HEK293 (cell line): ENCODE results near the gene STOML1.

Experiments used
- CTCF ChIA-PET: fragments of 350-600 bp; formaldehyde crosslinking; extraction: SDS; loops from one replicate; lab custom pipeline; 2021; ENCODE audit warnings: antibody characterized with exemption; lab: Yijun Ruan, JAX
- POLR2A ChIA-PET: fragments of 300-600 bp; formaldehyde crosslinking; extraction: SDS; loops from one replicate; lab custom pipeline; 2020; ENCODE audit warnings: antibody characterized with exemption, inconsistent platforms; lab: Yijun Ruan, JAX
- H3K27ac ChIP-seq: fragments of 200-500 bp; sonication (Bioruptor generic); 2 replicates; pipeline ENCODE4 v1.5.1; 2014; ENCODE audit warnings: low read depth, low read length, control low read depth, inconsistent platforms; ENCODE audit errors: extremely low read depth
- H3K36me3 ChIP-seq, 2 experiments: fragments of 200-500 bp in 1 of 2; sonication (Bioruptor generic) in 1 of 2; 1 replicate in 1 of 2; 2 replicates in 1 of 2; pipeline ENCODE4 v1.5.1; 2014 to 2017; ENCODE audit warnings: inconsistent platforms in 2 of 2, low read length in 2 of 2; ENCODE audit not compliant: control insufficient read depth in 2 of 2, insufficient read depth in 1 of 2
- H3K4me1 ChIP-seq: fragments of 200-500 bp; sonication (Bioruptor generic); 2 replicates; pipeline ENCODE4 v1.5.1; 2014; ENCODE audit warnings: mild to moderate bottlenecking, low read length, inconsistent platforms; ENCODE audit not compliant: control insufficient read depth, insufficient read depth
- H3K4me3 ChIP-seq: 2 replicates; pipeline ENCODE4 v1.5.1; 2011; ENCODE audit warnings: low read depth, mild to moderate bottlenecking, control low read depth, low read length, moderate library complexity
- H3K9me3 ChIP-seq: fragments of 200-500 bp; sonication (Bioruptor generic); 2 replicates; pipeline ENCODE4 v1.5.1; 2014; ENCODE audit warnings: low read depth, low read length, inconsistent platforms; ENCODE audit not compliant: control insufficient read depth, insufficient read depth
- AEBP2 ChIP-seq: fragments of 450-650 bp; formaldehyde crosslinking; IDR thresholded peaks from 2 replicates; pipeline ENCODE4 v1.5.1; 2016; ENCODE audit warnings: missing biosample characterization, missing genetic modification characterization, borderline replicate concordance
- CTCF ChIP-seq: fragments of 450-650 bp; formaldehyde crosslinking; IDR thresholded peaks from 2 replicates; pipeline ENCODE4 v1.5.1; 2016; ENCODE audit warnings: missing biosample characterization, missing genetic modification characterization
- GFI1B ChIP-seq: fragments of 450-650 bp; formaldehyde crosslinking; IDR thresholded peaks from 2 replicates; pipeline ENCODE4 v1.5.1; 2016; ENCODE audit warnings: missing biosample characterization, missing genetic modification characterization
- MZF1 ChIP-seq: fragments of 450-650 bp; formaldehyde crosslinking; IDR thresholded peaks from 2 replicates; pipeline ENCODE4 v1.5.1; 2017; ENCODE audit warnings: missing biosample characterization, missing genetic modification characterization, borderline replicate concordance
- PATZ1 ChIP-seq: fragments of 450-650 bp; formaldehyde crosslinking; IDR thresholded peaks from 2 replicates; pipeline ENCODE4 v1.5.1; 2016; ENCODE audit warnings: missing biosample characterization, missing genetic modification characterization
- SP3 ChIP-seq: fragments of 450-650 bp; formaldehyde crosslinking; IDR thresholded peaks from 2 replicates; pipeline ENCODE4 v1.5.1; 2016; ENCODE audit warnings: missing biosample characterization, missing genetic modification characterization
- SP7 ChIP-seq: fragments of 450-650 bp; formaldehyde crosslinking; IDR thresholded peaks from 2 replicates; pipeline ENCODE4 v1.5.1; 2016; ENCODE audit warnings: missing biosample characterization, missing genetic modification characterization
- WT1 ChIP-seq: fragments of 450-650 bp; formaldehyde crosslinking; IDR thresholded peaks from 2 replicates; pipeline ENCODE4 v1.5.1; 2016; ENCODE audit warnings: missing biosample characterization, missing genetic modification characterization
- ZFP41 ChIP-seq: fragments of 450-650 bp; formaldehyde crosslinking; IDR thresholded peaks from 2 replicates; pipeline ENCODE4 v1.5.1; 2016; ENCODE audit warnings: missing biosample characterization, missing genetic modification characterization, borderline replicate concordance
- ZFP69B ChIP-seq: fragments of 450-650 bp; formaldehyde crosslinking; IDR thresholded peaks from 2 replicates; pipeline ENCODE4 v1.5.1; 2016; ENCODE audit warnings: missing biosample characterization, missing genetic modification characterization
- ZNF174 ChIP-seq: fragments of 450-650 bp; formaldehyde crosslinking; IDR thresholded peaks from 2 replicates; pipeline ENCODE4 v1.5.0; 2017; ENCODE audit warnings: missing biosample characterization, mild to moderate bottlenecking, missing genetic modification characterization
- ZNF202 ChIP-seq: fragments of 450-650 bp; formaldehyde crosslinking; IDR thresholded peaks from 2 replicates; pipeline ENCODE4 v1.5.1; 2016; ENCODE audit warnings: missing biosample characterization, missing genetic modification characterization, borderline replicate concordance
- ZNF366 ChIP-seq: fragments of 450-650 bp; formaldehyde crosslinking; conservative IDR thresholded peaks from 2 replicates; pipeline ENCODE4 v1.5.1; 2016; ENCODE audit warnings: missing biosample characterization, missing genetic modification characterization
- ZNF521 ChIP-seq: fragments of 450-650 bp; formaldehyde crosslinking; IDR thresholded peaks from 2 replicates; pipeline ENCODE4 v1.5.1; 2017; ENCODE audit warnings: missing biosample characterization, mild to moderate bottlenecking, missing genetic modification characterization
- ZNF571 ChIP-seq: fragments of 450-650 bp; formaldehyde crosslinking; IDR thresholded peaks from 2 replicates; pipeline ENCODE4 v1.5.0; 2017; ENCODE audit warnings: missing biosample characterization, missing genetic modification characterization
- ZNF660 ChIP-seq: fragments of 450-650 bp; IDR thresholded peaks from 2 replicates; pipeline ENCODE4 v1.5.1; 2018; ENCODE audit warnings: missing biosample characterization, mild to moderate bottlenecking, missing genetic modification characterization
- ZNF692 ChIP-seq: fragments of 450-650 bp; formaldehyde crosslinking; IDR thresholded peaks from 2 replicates; pipeline ENCODE4 v1.5.1; 2016; ENCODE audit warnings: missing biosample characterization, missing genetic modification characterization
- ZNF843 ChIP-seq: fragments of 450-650 bp; formaldehyde crosslinking; IDR thresholded peaks from 2 replicates; pipeline ENCODE4 v1.5.1; 2016; ENCODE audit warnings: missing biosample characterization, missing genetic modification characterization
- ZSCAN4 ChIP-seq: fragments of 450-650 bp; formaldehyde crosslinking; IDR thresholded peaks from 2 replicates; pipeline ENCODE4 v1.5.1; 2017; ENCODE audit warnings: missing biosample characterization, missing genetic modification characterization

STOML1 gene

GRCh38 chr15:73948982-73949381, 43.1 kb downstream of the STOML1 start:
- H3K4me3 ChIP-seq: no peak overlapping the region
- TF ChIP-seq WT1 (tag by site-specific recombination) (no peak), ZNF660 (tag by site-specific recombination) (no peak), ZNF202 (tag by site-specific recombination) (no peak), ZNF521 (tag by site-specific recombination) (no peak), ZNF692 (tag by site-specific recombination) (peak; percentile 55; the same call in 1 of the 2 replicates), ZSCAN4 (tag by site-specific recombination) (no peak), CTCF (no peak), ZNF174 (tag by site-specific recombination) (no peak), ZNF366 (tag by site-specific recombination) (no peak), SP7 (tag by site-specific recombination) (no peak), ZFP69B (tag by site-specific recombination) (0 out of 2 replicates have a peak, but pooled peaks have one; percentile 24), GFI1B (tag by site-specific recombination) (no peak)
- peaks cover 0 to 2% of the 10 kb centered on the region in 2 experiments; a peak in 1 of 3 replicates for H3K36me3 ChIP-seq
- POLR2A ChIA-PET: interaction anchor here (0.5 to 1.6 kb wide), 2 partner anchors 46 to 1268 kb away, joined by 3 read pairs; partner anchors contain the start of gene PML
- no peak overlapping the region for H3K27ac ChIP-seq
- peaks cover 6% of the 10 kb centered on the region; the same call in 1 of the 2 replicates for H3K4me1 ChIP-seq
- H3K9me3 ChIP-seq: no peaks in the 10 kb centered on the region
- CTCF ChIA-PET: interaction anchor here (0.6 to 14.4 kb wide), 9 partner anchors 10 to 373 kb away, joined by 3 to 276 read pairs (median 5); no protein-coding TSS in a partner anchor

GRCh38 chr15:73948396-73948795, 43.7 kb downstream of the STOML1 start:
- Histone ChIP-seq H3K4me3 (no peak overlapping the region), H3K27ac (no peak overlapping the region), H3K36me3 (peaks cover 0 to 2% of the 10 kb centered on the region in 2 experiments; a peak in 1 of 3 replicates), H3K9me3 (no peaks in the 10 kb centered on the region), H3K4me1 (peaks cover 6% of the 10 kb centered on the region; the same call in 1 of the 2 replicates)
- ChIA-PET CTCF (interaction anchor here (0.6 to 14.4 kb wide), 8 partner anchors 10 to 535 kb away, joined by 3 to 276 read pairs (median 6); no protein-coding TSS in a partner anchor), POLR2A (interaction anchor here (0.5 to 1.6 kb wide), 2 partner anchors 46 to 1267 kb away, joined by 3 read pairs; partner anchors contain the start of gene PML)
- TF ChIP-seq MZF1 (tag by site-specific recombination) (no peak), ZFP41 (tag by site-specific recombination) (no peak)

GRCh38 chr15:73947651-73948050, 44.4 kb downstream of the STOML1 start:
- Histone ChIP-seq H3K9me3 (no peaks in the 10 kb centered on the region), H3K4me1 (peaks cover 6% of the 10 kb centered on the region; the same call in 1 of the 2 replicates), H3K4me3 (no peak overlapping the region), H3K36me3 (peaks cover 0 to 2% of the 10 kb centered on the region in 2 experiments; a peak in 1 of 3 replicates), H3K27ac (no peak overlapping the region)
- ChIA-PET POLR2A (interaction anchor here (1.6 kb wide), 1 partner anchor 47 kb away, joined by 3 read pairs; the partner anchor contains the start of gene PML), CTCF (interaction anchor here (0.6 to 14.4 kb wide), 3 partner anchors 21 to 534 kb away, joined by 5 to 276 read pairs (median 8); no protein-coding TSS in a partner anchor)
- TF ChIP-seq ZNF843 (tag by site-specific recombination): no peak
- no peak for TF ChIP-seq AEBP2 (tag by site-specific recombination)
- TF ChIP-seq PATZ1: no peak
- no peak for TF ChIP-seq SP3
- no peak for TF ChIP-seq ZNF571 (tag by site-specific recombination)
